Stimulated activated CD4-positive, alpha-beta T cell treated with anti-CD3 and anti-CD28 coated beads, Interleukin-2, amount 100 ng/mL, for 4 hours (primary cell): Measurements from ENCODE around the gene ENPP6.
"Not testable (repeated sequence)": the region's sequence is repeated elsewhere in the genome, so short reads cannot be mapped to it uniquely, and the experiment has no call there.

Experiments
- DNase-seq: peaks from one replicate; pipeline ENCODE4 v3.0.0-alpha.2; 2020; ENCODE audit warnings: low read depth

ENPP6 gene

GRCh38 chr4:184148738-184149637 lies 68.7 kb downstream of the ENPP6 start:
- DNase-seq, result no peak

GRCh38 chr4:184147858-184148737 lies 69.6 kb downstream of the ENPP6 start:
- no peak for DNase-seq

GRCh38 chr4:184146951-184147350 lies 70.7 kb downstream of the ENPP6 start:
- DNase-seq, result no peak

- DNase-seq, result no peak
Observed at GRCh38 chr4:184145596-184145995, 72.1 kb downstream of the ENPP6 start.

GRCh38 chr4:184143770-184144564 lies 73.7 kb downstream of the ENPP6 start:
- no peak for DNase-seq

GRCh38 chr4:184142121-184143000 lies 75.3 kb downstream of the ENPP6 start:
- DNase-seq, result no peak

- DNase-seq, result not testable (repeated sequence)
Observed at GRCh38 chr4:184140901-184141300, 76.8 kb downstream of the ENPP6 start.

GRCh38 chr4:184136525-184136924 lies 81.1 kb downstream of the ENPP6 start:
- no peak for DNase-seq

- DNase-seq, result no peak
Observed at GRCh38 chr4:184126800-184127199, 90.9 kb downstream of the ENPP6 start.

- no peak for DNase-seq
Observed at GRCh38 chr4:184122631-184123408, 94.9 kb downstream of the ENPP6 start.

- DNase-seq, result no peak
Observed at GRCh38 chr4:184120549-184121127, 97.0 kb downstream of the ENPP6 start.

- no peak for DNase-seq
Observed at GRCh38 chr4:184117662-184118199, 99.9 kb downstream of the ENPP6 start.

- DNase-seq, result no peak
Observed at GRCh38 chr4:184115399-184115798, 102.3 kb downstream of the ENPP6 start.

GRCh38 chr4:184114431-184114830 lies 103.2 kb downstream of the ENPP6 start:
- no peak for DNase-seq

GRCh38 chr4:184112006-184112550 lies 105.6 kb downstream of the ENPP6 start:
- no peak for DNase-seq

- DNase-seq, result no peak
Observed at GRCh38 chr4:184111233-184111832, 106.3 kb downstream of the ENPP6 start.

- no peak for DNase-seq
Observed at GRCh38 chr4:184110452-184111224, 107.0 kb downstream of the ENPP6 start.

- DNase-seq, result no peak
Observed at GRCh38 chr4:184108006-184108501, 109.6 kb downstream of the ENPP6 start.
